Lung microvascular endothelial cell (primary cell): ENCODE measurements around the gene ZSCAN5A. TPM values are rescaled to one million over a fixed set of nuclear protein-coding genes. Genes with fewer than 3 reads are reported as not detected.
"Not testable (repeated sequence)": the region's sequence is repeated elsewhere in the genome, so short reads cannot be mapped to it uniquely, and the experiment has no call there.

ENCODE experiments used
- DNase-seq, 2 donors: peaks; one replicate each; pipeline versions ENCODE4 v3.0.0 to v3.0.0-alpha.2; 2010; ENCODE audit warnings: low read depth in 2 of 2
- total RNA-seq: library from RNA; depleted of rRNA; stranded (reverse); fragments of >200 nt; gene quantifications from 2 replicates; pipeline ENCODE4 v1.2.1, GENCODE V29; 2014

The ZSCAN5A gene
- total RNA-seq, 1 donor from 2014 or later = 7.1 TPM

DNA sequence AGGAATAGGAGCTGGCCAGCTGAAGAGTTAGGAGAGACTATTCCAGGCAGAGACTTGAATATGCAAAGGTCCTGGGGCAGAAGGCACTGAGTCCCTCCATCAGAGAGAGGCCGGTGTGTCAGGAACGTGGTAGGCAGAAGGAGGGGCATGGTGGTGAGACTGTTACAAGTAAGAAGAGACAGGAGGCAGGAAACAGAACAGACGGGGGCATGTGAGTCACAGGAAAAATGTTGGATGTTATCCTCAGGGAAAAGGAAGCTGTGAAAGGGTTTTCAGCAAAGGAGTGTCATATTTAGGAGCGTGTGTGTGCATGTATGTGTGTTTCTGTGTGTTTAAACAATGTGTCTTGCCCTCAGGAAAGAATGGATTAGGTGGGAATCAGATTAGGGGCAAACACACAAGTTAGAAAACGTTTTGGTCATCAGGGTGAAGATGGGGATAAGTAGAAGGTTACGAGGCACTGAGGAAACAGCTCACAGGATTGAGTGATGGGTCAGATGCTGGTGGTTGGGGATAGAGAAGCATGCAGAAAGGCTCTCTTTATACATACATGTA lies 41.0 kb downstream of the ZSCAN5A start:
- DNase-seq = peak; percentile 64 to 79

DNA sequence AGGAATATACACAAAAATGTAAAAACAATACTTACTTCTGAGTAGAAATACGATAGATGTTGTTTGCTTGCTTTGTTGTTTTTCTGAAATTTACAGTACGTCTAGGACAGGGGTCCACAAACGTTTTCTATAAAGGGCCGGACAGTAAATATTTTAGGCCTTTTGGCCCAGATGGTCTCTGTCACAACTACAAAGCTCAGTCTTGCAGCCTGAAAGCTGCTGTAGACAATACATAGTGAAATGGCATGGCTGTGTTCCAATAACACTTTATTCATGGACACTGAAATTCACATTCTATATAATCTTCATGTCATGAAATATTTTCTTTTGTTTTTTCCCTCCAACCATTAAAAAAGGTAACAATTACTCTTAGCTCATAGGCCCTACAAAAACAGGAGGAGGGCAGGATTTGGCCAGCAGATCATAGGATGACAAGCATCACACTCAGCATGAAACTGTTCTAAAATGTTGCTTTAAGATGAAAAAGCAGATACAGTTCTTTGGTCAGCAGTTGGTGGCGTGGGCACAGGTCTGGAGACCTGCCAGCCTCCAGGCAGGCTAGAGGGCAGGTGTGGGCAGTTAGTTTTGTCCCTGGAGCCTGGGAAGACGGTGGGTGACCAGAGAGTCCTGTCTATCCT lies 42.4 kb downstream of the ZSCAN5A start, which contains the start of gene EDDM13:
TSS of gene EDDM13 (plus strand) at position 588 of the 638 bp plus-strand sequence. CDS start 87 bp downstream, outside the sequence.
- DNase-seq = peak in 1 of 2 donors; percentile 45

DNA sequence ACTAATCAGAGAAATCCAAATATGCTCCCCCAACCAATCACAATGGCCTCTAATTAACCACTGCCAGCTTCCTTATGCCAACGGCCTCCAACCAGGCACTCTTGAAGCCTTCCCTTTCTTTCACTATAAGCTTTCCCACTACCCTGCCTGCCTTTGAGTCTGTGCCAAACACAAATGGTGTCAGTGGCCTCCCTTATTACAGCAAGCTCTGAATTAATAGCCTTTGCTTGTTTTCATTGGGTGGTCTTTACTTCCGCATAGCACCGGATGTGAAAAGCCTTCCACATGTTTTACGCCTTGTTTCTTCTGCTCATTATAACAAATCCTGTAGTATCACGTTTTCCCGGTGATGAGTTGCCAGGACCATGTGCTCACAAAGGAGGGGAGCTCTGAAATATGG lies 43.5 kb downstream of the ZSCAN5A start:
- no peak for DNase-seq

DNA sequence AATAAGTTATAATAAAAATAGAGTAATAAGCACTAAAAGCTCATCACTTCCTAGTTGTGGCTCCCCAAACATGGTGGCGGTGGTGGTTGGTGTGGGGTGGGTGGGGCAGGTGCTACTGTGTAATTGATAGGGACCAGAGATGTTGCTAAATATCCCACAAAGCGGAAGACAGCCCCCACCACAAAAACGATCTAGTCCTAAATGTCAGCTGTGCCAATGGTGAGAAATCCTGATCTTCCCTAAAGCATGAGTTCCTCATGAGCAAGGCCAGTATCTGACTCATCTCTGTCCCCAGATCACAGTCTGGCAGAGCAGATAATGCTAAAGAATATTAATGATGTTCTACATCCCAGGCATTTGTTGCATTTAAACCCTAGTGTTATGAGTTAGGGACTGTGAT lies 44.0 kb downstream of the ZSCAN5A start:
- DNase-seq = no peak

DNA sequence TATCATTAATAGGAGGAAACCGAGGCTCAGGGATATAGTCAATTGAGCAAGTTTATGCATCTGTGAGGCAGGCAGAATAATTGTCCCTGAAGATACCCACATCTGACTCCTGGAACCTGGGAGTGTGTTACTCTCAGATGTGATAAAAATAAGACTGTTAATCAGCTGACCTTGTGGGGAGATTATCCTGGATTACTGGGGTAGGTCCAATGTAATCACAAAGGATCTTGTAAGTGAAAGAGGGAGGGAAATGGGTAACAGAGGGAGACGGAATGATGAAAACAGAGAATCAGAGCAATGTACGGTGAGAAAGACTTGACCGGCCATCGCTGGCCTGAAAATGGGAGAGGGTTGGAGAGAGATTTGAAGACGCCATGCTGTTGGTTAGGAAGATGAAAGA lies 45.3 kb downstream of the ZSCAN5A start:
- no peak for DNase-seq

DNA sequence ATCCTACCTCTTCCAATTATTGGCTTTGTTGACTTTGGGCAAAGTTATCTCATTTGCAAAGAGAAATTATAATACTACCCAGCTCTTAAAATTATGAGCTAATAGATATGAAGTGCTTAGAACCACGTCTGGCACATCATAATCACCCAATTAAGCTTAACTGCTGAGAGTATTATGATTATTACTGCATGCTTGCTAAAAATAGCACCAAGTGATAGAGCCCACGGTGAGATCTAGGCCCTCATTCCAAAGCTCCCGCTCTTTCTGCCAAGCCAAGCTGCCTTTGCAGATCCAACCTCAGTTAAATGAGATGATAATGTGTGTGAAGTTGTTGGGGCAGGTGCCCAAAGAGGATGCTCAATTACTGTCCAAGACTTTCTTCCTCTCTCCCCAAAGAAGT lies 48.6 kb downstream of the ZSCAN5A start:
- no peak for DNase-seq

DNA sequence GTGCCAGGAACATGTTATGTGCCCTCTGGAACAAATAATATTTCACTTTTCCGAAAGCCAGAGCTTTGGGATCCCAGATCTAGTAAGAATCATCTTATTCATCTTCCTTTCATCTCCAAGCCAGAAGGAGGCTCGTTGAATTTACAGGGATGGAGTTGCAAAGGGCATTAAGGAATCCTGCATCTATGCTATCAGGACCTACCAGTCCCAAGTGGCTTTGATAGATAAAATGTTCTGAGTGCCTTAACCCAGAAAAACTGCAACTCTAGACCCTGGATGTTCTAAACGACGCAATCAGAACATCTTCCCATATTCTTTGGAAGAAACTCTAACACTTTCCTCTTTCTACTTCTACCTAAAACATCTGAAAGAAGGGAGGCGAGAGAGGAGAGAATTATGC lies 51.3 kb downstream of the ZSCAN5A start:
- DNase-seq = no peak

DNA sequence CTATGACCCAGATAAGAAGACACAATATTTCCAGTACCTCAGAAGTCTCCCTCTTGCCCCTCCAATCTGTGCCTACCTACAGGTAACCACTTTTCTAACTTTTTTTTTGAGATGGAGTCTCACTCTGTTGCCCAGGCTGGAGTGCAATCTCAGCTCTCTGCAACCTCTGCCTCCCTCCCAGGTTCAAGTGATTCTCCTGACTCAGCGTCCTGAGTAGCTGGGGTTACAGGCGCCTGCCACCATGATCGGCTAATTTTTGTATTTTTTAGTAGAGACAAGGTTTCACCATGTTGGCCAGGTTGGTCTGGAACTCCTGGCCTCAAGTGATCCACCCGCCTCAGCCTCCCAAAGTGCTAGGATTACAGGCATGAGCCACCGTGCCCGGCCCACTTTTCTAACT lies 52.7 kb downstream of the ZSCAN5A start:
- DNase-seq = not testable (repeated sequence)

DNA sequence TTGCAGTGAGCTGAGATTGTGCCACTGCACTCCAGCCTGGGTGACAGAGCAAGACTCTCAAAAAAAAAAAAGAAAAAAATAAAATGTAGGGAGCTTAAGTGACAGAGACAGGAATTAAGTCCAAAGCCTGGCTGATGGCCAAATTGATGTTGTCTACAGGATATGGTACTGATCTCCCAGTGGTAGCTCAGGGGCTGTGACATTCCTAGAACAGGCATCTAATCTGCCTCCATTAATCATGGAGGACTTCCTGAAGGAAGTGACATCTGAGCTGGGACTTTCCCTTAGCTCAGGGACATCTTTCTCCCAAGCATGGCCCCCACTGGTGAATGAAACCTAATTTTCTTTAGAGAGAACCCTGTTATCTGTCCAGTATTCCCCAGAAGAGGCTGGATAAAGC lies 53.5 kb downstream of the ZSCAN5A start:
- DNase-seq = peak; percentile 26 to 51

DNA sequence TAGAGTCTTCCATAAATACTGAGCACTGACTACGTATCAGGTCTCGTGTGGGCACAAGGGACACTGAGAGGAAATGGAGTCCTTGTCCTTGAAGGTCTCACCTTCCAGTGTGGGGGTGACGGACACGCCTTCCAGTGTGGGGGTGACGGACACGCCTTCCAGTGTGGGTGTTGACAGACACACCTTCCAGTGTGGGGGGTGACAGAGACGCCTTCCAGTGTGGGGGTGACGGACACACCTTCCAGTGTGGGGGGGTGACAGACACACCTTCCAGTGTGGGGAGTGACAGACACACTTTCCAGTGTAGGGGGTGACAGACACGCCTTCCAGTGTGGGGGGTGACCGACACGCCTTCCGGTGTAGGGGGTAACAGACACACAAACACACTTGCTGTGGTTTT lies 56.4 kb downstream of the ZSCAN5A start:
- DNase-seq = no peak

DNA sequence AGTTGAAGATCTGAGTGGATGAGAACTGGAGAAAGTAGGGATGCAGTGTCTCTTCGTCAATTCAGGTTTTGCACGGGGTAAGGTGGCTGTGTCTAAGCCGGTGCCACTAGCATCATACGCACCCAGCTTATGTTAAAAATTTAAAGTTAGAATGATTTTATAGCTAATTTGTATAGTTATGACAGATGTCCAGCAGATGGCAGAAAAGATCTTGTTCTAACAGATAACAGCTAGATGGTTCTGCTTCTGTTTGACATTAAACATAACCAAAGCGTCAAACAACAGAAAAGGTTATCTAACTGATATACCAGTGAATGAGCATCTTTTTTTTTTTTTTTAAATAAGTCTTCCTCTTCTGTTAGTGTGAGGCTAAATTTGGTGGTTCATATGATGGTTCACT lies 60.9 kb downstream of the ZSCAN5A start:
- DNase-seq = peak; percentile 75 to 85

DNA sequence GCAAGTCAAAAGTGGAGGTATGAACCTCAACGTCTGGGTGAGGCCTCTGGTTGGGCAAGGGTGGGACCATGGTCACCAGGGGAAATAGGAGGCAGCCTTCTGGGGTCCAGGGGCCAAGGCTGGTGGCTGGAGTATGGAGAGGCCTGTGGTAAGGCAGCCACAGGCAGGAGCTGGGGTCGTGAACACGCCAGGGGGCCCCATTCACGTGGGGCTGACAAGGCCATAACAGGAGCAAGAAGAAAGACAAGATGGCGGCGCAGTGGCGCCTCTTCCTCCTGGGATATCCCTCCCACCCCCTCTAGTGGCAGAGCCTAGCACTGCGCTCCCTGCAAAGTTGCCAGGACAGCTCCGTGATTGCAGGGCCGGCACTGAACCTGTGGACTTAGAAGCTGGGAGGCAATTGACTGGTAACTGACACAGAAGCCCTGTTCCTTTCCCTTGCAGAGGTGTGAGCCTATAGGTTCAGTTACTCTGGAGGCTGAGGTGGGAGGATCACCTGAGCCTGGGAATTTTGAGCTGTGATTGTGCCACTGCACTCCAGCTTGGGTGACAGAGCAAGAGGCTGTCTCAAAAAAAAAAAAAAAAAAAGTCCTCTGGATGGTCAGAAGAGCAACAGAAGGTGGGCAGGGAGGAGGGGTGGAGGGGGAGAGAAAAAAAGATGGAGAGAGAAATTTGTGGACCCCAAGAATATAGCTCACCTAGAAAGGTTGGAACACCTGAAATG lies 61.8 kb downstream of the ZSCAN5A start:
- peak; percentile 83 to 87 for DNase-seq

DNA sequence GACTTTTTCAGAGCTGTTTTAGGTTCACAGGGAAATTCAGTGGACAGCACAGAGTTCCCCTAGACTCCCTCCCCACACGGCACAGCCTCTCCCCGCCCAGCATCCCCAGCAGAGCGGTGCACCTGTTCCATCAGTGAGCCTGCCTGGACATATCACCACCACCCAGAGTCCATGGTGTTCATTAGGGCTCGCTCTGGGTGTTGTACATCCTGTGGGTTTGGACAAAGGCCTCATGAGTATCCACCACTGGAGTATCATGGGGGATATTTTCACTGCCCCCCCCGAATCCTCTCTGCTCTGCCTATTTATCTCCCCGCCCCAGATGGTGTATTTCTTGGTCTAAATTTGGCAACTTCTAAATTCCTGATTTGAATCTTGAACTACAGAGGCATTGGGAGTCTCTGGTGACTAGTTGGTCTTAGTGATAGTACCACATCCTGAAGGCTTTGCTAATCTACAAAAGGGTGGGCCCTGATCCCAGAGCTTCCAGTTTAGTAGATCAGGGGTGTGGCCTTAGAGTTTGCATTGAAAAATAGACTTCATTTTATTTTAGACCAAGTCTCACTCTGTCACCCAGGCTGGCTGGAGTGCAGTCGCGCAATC lies 65.8 kb downstream of the ZSCAN5A start:
- not testable (repeated sequence) for DNase-seq

DNA sequence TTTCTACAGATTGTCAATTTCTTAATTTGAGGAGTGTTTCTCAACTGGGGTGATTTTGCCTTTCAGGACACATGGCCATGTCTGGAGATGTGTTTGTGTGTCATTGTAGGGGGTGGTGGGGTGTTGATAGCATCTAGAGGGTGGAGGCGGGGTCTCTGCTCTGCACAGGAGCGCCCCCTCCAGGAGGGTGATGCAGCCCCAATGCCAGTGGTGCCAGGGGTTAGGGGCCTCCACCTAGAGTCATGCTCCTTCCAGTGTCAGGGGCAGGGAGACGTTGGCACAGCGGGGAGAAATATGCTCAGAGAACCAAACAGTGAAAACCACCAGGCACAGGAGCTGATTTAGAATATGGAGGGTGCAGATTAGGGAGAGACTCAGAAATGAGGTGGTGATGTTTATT lies 68.9 kb downstream of the ZSCAN5A start:
- DNase-seq = not testable (repeated sequence)

DNA sequence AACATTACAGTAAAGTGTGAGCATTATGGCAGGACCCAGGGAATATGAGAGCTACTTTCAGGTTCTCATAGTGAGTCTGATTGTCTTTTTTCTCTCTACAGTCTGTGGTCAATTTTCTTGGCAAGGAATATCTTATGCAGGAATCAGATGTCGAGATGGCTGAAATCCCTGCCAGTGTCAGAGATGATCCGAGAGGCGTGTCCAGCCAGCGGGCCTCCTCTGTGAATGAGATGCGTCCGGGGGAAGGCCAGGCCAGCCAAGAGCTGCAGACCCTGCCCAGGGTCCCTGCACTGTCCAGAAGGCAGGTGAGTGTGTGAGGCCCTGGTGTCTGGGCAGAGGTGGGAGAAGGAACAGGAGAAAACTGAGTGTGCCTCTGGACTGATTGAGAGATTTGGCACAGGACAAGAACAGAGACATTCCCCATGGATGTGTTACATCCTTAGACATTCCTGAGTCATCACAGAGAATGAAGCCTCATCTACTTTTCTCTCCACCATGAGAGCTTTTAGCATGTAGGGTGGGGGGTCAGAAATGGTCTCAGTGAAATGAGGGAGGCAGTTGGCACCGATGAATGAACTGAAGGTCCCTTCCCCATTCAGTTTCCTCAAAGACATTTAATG lies 69.4 kb downstream of the ZSCAN5A start:
- peak in 1 of 2 donors; percentile 5 for DNase-seq

DNA sequence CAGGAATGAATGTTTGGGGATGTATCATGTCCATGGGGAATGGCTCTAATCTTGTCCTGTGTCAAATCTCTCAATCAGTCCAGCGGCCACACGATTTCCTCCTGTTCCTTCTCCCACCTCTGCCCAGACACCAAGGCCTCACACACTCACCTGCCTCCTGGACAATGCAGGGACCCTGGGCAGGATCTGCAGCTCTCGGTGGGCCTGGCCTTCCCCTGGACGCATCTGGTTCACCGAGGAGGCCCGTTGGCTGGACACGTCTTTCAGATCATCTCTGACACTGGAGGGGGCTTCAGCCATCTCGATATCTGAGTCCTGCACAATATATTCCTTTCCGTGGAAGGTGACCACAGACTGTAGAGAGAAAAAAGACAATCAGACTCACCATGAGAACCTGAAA lies 91.2 kb downstream of the ZSCAN5A start:
- DNase-seq = no peak

DNA sequence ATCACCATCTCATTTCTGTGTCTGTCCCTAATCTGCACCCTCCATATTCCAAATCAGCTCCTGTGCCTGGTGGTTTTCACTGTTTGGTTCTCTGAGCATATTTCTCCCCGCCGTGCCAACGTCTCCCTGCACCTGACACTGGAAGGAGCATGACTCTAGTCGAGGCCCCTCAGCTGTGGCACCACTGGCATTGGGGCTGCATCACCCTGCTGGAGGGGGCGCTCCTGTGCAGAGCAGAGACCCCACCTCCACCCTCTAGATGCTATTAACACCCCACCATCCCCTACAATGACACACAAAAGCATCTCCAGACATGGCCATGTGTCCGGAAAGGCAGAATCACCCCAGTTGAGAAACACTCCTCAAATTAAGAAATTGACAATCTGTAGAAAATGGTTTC lies 91.7 kb downstream of the ZSCAN5A start:
- DNase-seq = no peak

DNA sequence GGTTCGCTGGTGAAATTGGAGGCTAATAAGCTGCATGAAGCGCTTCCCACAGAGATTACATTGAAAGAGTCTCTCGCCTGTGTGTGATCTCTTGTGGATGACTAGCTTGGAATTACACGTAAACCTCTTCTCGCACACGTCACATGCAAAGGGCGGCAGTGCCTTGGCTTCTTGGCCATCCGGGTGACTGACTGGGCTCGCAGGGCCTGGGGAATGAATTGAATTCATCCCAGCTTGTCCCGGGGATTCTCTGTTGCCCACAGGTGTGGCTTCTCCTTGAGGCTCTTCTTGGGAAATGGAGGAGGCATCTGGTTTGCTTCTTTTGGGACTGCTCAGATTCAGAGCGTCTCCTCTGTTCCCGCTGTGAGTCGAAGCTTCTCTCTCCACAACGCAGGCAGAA lies 92.8 kb downstream of the ZSCAN5A start:
- DNase-seq = no peak

DNA sequence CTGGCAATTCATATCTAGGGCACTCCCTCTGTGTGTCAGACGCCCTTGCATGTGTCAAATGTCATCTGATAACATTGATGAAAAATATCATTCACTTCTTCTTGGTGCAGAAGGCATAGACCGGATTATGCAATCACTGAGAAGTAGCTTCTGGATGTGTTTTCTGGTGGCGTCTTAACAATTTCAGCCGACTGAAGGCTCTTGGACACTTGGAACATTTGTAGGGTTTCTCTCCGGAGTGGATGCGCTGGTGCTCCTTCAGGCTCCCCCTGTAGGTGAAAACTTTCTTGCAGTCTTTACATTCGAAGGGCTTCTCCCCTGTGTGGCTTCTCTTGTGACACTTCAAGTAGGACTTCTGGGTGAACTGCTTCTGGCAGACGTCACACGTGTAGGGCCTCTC lies 93.2 kb downstream of the ZSCAN5A start:
- peak; percentile 2 to 15 for DNase-seq

DNA sequence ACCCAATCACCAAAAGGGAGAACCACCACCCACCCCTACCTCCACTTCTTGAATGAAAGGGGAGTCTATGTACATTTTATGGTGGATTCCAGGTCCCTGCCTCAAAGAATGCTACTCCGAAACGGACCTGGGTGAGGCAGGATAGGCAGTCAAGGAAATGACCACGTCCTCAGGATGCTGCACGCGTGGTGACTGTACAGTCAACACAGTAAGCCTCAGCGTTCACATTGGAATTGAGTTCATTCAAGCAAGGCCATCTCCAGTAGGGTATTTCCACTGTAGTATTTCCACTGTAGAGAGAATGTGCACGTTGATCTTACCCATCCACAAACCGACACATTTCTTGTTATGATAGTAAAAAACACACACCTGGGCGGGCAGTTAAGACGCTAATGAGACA lies 95.7 kb downstream of the ZSCAN5A start:
- DNase-seq = peak; percentile 10 to 37

DNA sequence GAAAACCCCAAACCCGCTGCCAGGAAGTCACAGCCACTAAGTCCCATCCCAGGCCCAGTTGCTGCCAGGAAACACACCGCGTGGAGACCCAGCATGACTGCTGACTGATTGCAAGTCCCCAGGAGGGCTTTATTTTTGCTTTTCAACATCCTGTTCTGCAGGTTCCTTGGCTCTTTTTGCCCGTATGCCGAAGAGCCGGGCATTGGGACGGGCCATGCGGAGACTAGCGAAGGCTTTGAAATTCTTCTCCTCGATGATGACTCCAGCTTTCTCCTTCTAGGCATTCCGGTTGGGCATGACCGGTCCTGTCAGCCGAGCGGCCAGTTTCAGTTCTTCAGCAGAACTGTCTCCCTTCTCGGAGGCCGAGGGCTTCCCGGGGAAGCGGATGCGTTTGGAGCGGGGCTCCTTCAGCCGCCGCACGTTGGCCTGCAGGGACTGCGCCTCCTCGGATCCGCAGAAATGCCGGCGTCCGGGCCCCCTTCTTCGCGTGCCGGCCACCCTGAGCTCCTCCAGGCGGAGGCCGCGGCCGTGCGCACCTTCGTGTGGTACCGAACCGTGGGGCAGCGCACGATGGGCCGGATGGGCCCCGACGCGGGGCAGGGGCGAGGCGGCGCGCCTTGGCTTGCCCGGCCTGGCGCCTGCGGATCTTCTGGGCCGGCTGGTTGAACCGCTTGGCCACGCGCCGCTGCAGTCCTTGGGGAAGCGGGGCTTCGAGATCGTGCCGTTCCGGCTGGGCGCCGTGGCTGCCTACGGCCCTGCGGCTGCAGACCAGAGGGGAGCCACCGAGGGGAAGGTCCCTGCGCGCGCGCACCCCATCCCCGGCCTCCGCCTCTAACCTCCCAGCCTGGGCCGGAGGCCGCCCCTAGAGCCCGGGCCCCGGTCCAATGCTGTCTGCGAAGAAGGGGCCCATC lies 97.3 kb downstream of the ZSCAN5A start:
- peak; percentile 8 to 44 for DNase-seq
